H9 (cell line): Measurements from ENCODE around the gene TMCC1. TPM values are rescaled to one million over a fixed set of nuclear protein-coding genes. Genes with fewer than 3 reads are reported as not detected.

Experiments
- DNase-seq: peaks from one replicate; pipeline ENCODE4 v3.0.0-alpha.2; 2017
- H2AFZ ChIP-seq: one replicate; pipeline ENCODE4 v1.6.1; 2013; ENCODE audit warnings: mild to moderate bottlenecking, low read length, control low read depth, moderate library complexity
- H2AK5ac ChIP-seq: 2 replicates; pipeline ENCODE4 v1.6.1; 2013; ENCODE audit warnings: low read length, control low read depth, mixed read lengths; ENCODE audit not compliant: insufficient read length
- H2BK120ac ChIP-seq: one replicate; pipeline ENCODE4 v1.6.1; 2013; ENCODE audit warnings: low read depth, mild to moderate bottlenecking, low read length, control low read depth, inconsistent platforms; ENCODE audit not compliant: poor library complexity, severe bottlenecking
- H2BK12ac ChIP-seq: 2 replicates; pipeline ENCODE4 v1.6.1; 2013; ENCODE audit warnings: low read length, control low read depth, mixed read lengths, low read depth; ENCODE audit not compliant: insufficient read length
- H2BK15ac ChIP-seq: 2 replicates; pipeline ENCODE4 v1.6.1; 2013; ENCODE audit warnings: low read depth, low read length, control low read depth
- H2BK20ac ChIP-seq: one replicate; pipeline ENCODE4 v1.6.1; 2013; ENCODE audit warnings: low read depth, mild to moderate bottlenecking, low read length, control low read depth, inconsistent platforms; ENCODE audit not compliant: poor library complexity, severe bottlenecking
- H2BK5ac ChIP-seq: 2 replicates; pipeline ENCODE4 v1.6.1; 2013; ENCODE audit warnings: low read length, control low read depth, mixed read lengths; ENCODE audit not compliant: insufficient read length
- H3K14ac ChIP-seq: 2 replicates; pipeline ENCODE4 v1.6.1; 2013; ENCODE audit warnings: low read length, control low read depth; ENCODE audit not compliant: insufficient read depth
- H3K18ac ChIP-seq: 2 replicates; pipeline ENCODE4 v1.6.1; 2013; ENCODE audit warnings: low read depth, mild to moderate bottlenecking, mixed read lengths, low read length, control low read depth; ENCODE audit not compliant: insufficient read length
- H3K23ac ChIP-seq: 2 replicates; pipeline ENCODE4 v1.6.1; 2013; ENCODE audit warnings: low read length, control low read depth, mixed read lengths, low read depth; ENCODE audit not compliant: insufficient read length
- H3K23me2 ChIP-seq: 2 replicates; pipeline ENCODE4 v1.6.1; 2013; ENCODE audit warnings: low read depth, mild to moderate bottlenecking, mixed read lengths, low read length, control low read depth; ENCODE audit not compliant: insufficient read length, poor library complexity, severe bottlenecking
- H3K27ac ChIP-seq: 2 replicates; pipeline ENCODE4 v1.5.1; 2013; ENCODE audit warnings: low read length, control low read depth, mixed read lengths, low read depth; ENCODE audit not compliant: insufficient read length
- H3K27me3 ChIP-seq: 2 replicates; pipeline ENCODE4 v1.6.1; 2013; ENCODE audit warnings: low read length, control low read depth, inconsistent platforms; ENCODE audit not compliant: insufficient read depth
- H3K4ac ChIP-seq: 2 replicates; pipeline ENCODE4 v1.6.1; 2013; ENCODE audit warnings: low read depth, mild to moderate bottlenecking, control low read depth, inconsistent platforms, low read length, moderate library complexity
- H3K4me1 ChIP-seq: 2 replicates; pipeline ENCODE4 v1.6.1; 2013; ENCODE audit warnings: low read length, control low read depth, inconsistent platforms; ENCODE audit not compliant: insufficient read depth
- H3K4me2 ChIP-seq: 2 replicates; pipeline ENCODE4 v1.6.1; 2013; ENCODE audit warnings: low read length, control low read depth, mixed read lengths; ENCODE audit not compliant: insufficient read length, insufficient read depth
- H3K56ac ChIP-seq: 2 replicates; pipeline ENCODE4 v1.6.1; 2013; ENCODE audit warnings: low read depth, mild to moderate bottlenecking, mixed read lengths, low read length, control low read depth; ENCODE audit not compliant: insufficient read length
- H3K79me1 ChIP-seq: 2 replicates; pipeline ENCODE4 v1.6.1; 2013; ENCODE audit warnings: low read depth, mild to moderate bottlenecking, moderate library complexity, low read length, control low read depth, inconsistent platforms; ENCODE audit not compliant: insufficient read depth, poor library complexity, severe bottlenecking
- H3K79me2 ChIP-seq: 2 replicates; pipeline ENCODE4 v1.6.1; 2013; ENCODE audit warnings: low read length, control low read depth, inconsistent platforms; ENCODE audit not compliant: insufficient read depth
- H3K9ac ChIP-seq: 2 replicates; pipeline ENCODE4 v1.6.1; 2013; ENCODE audit warnings: low read length, control low read depth, mixed read lengths; ENCODE audit not compliant: insufficient read length; ENCODE audit errors: extremely low read depth
- H3K9me3 ChIP-seq: one replicate; pipeline ENCODE4 v1.6.1; 2013; ENCODE audit warnings: low read depth, low read length, inconsistent platforms; ENCODE audit not compliant: control insufficient read depth
- H3T11ph ChIP-seq: one replicate; pipeline ENCODE4 v1.6.1; 2013; ENCODE audit warnings: mild to moderate bottlenecking, low read length, control low read depth, inconsistent platforms
- H4K20me1 ChIP-seq: one replicate; pipeline ENCODE4 v1.6.1; 2013; ENCODE audit not compliant: control insufficient read depth, insufficient read length, insufficient read depth
- H4K5ac ChIP-seq: 2 replicates; pipeline ENCODE4 v1.6.1; 2013; ENCODE audit warnings: low read depth, mild to moderate bottlenecking, mixed read lengths, low read length, control low read depth; ENCODE audit not compliant: insufficient read length
- H4K8ac ChIP-seq: replicated peaks from 2 replicates; pipeline ENCODE4 v1.6.1; 2013; ENCODE audit warnings: low read length, control low read depth, mixed read lengths, low read depth; ENCODE audit not compliant: insufficient read length
- H4K91ac ChIP-seq: 2 replicates; pipeline ENCODE4 v1.6.1; 2013; ENCODE audit warnings: low read depth, mild to moderate bottlenecking, moderate library complexity, mixed read lengths, low read length, control low read depth; ENCODE audit not compliant: insufficient read length
- H3K27ac Mint-ChIP-seq, 3 experiments: 2 replicates in 2 of 3; 3 replicates in 1 of 3; pipeline ENCODE4 v1.8.0; 2020 to 2021; ENCODE audit warnings: mixed read lengths in 3 of 3, mild to moderate bottlenecking in 1 of 3, moderate library complexity in 1 of 3
- H3K27me3 Mint-ChIP-seq: 2 replicates; pipeline ENCODE4 v1.8.0; 2021; ENCODE audit warnings: low read depth, mild to moderate bottlenecking, moderate library complexity, mixed read lengths
- H3K36me3 Mint-ChIP-seq, 3 experiments: 2 replicates in 2 of 3; 3 replicates in 1 of 3; pipeline ENCODE4 v1.8.0; 2020 to 2021; ENCODE audit warnings: low read depth in 3 of 3, mixed read lengths in 3 of 3; ENCODE audit not compliant: insufficient read depth in 1 of 3
- H3K4me1 Mint-ChIP-seq, 2 experiments: 2 replicates each; pipeline ENCODE4 v1.8.0; 2020; ENCODE audit warnings: mixed read lengths in 2 of 2
- H3K4me3 Mint-ChIP-seq, 2 experiments: 2 replicates in 1 of 2; 3 replicates in 1 of 2; pipeline ENCODE4 v1.8.0; 2020 to 2021; ENCODE audit warnings: mild to moderate bottlenecking in 2 of 2, mixed read lengths in 2 of 2, moderate library complexity in 1 of 2
- H3K9me3 Mint-ChIP-seq, 2 experiments: 2 replicates in 1 of 2; 3 replicates in 1 of 2; pipeline ENCODE4 v1.8.0; 2020; ENCODE audit warnings: mild to moderate bottlenecking in 2 of 2, mixed read lengths in 2 of 2, moderate library complexity in 1 of 2
- CTCF ChIP-seq: fragments of 200-600 bp; sonication (generic); conservative IDR thresholded peaks from 3 replicates; pipeline ENCODE4 v1.8.0; 2021; ENCODE audit warnings: antibody characterized with exemption, mild to moderate bottlenecking
- WGBS: extraction: QIAGEN DNeasy Blood & Tissue Kit; methylation state at CpG from one replicate; pipeline ENCODE4 v1.1.7; 2013; ENCODE audit warnings: missing lambda C conversion rate, low lambda C conversion rate, mixed read lengths; ENCODE audit not compliant: insufficient read length; ENCODE audit errors: extremely low coverage; 5-methylcytosine and 5-hydroxymethylcytosine counted together
- total RNA-seq: library from RNA; stranded (reverse); gene quantifications from 2 replicates; pipeline ENCODE4 v1.2.1, GENCODE V29; 2021

Gene TMCC1
- total RNA-seq, 1 experiment from 2014 or later, result 24.4 TPM

GRCh38 chr3:129653019-129653418 is 240.5 kb downstream of the TMCC1 start:
- H4K5ac ChIP-seq, result no peak overlapping the region
- no peaks in the 10 kb centered on the region for H3K23me2 ChIP-seq
- no peak overlapping the region for H3K4me2 ChIP-seq
- no peak overlapping the region for H2BK120ac ChIP-seq
- no peaks in the 10 kb centered on the region for H3K27me3 ChIP-seq
- no peak overlapping the region for H2BK12ac ChIP-seq
- no peak for DNase-seq
- no peak overlapping the region for H3K27ac ChIP-seq
- TF ChIP-seq CTCF, result no peak
- no peak overlapping the region for H2BK20ac ChIP-seq
- Mint-ChIP-seq H3K4me3 (no peak overlapping the region), H3K36me3 (peaks cover 2 to 8% (median 8%) of the 10 kb centered on the region in 3 experiments; a peak in 5 of 7 replicates), H3K9me3 (no peaks in the 10 kb centered on the region), H3K4me1 (peaks cover 45 to 55% of the 10 kb centered on the region in 2 experiments), H3K27me3 (no peaks in the 10 kb centered on the region), H3K27ac (peak overlapping the region in 1 of 3 experiments; percentile 69; a peak in 1 of 7 replicates)
- H3K9me3 ChIP-seq, result no peaks in the 10 kb centered on the region
- H2AFZ ChIP-seq, result no peak overlapping the region
- no peak overlapping the region for H3T11ph ChIP-seq
- H3K4ac ChIP-seq, result no peak overlapping the region
- no peak overlapping the region for H3K18ac ChIP-seq
- no CpG with 5 or more reads among the region's 1 CpG for WGBS
- H4K20me1 ChIP-seq, result no peaks in the 10 kb centered on the region
- H3K14ac ChIP-seq, result no peak overlapping the region
- no peak overlapping the region for H4K91ac ChIP-seq
- H3K79me2 ChIP-seq, result no peaks in the 10 kb centered on the region
- H2BK5ac ChIP-seq, result no peak overlapping the region
- H2BK15ac ChIP-seq, result no peak overlapping the region
- no peak overlapping the region for H3K9ac ChIP-seq
- no peak overlapping the region for H3K56ac ChIP-seq
- H3K79me1 ChIP-seq, result no peaks in the 10 kb centered on the region
- H2AK5ac ChIP-seq, result no peak overlapping the region
- no peak overlapping the region for H4K8ac ChIP-seq
- H3K4me1 ChIP-seq, result peaks cover 2% of the 10 kb centered on the region; the same call in 1 of the 2 replicates
- H3K23ac ChIP-seq, result no peak overlapping the region
